ENCODE data around the gene UBALD2. TPM values are rescaled to one million over a fixed set of nuclear protein-coding genes. Genes with fewer than 3 reads are reported as not detected.

The UBALD2 gene
- total and polyA plus RNA-seq, 2 donors (not counting 1 experiment from before 2014, with no cell fraction given), result 4.1 to 7.3 TPM

- Histone ChIP-seq H3K27me3 (ENCODE audit: control insufficient read depth, insufficient read depth, low read length) (no peaks in the 10 kb centered on the region), H3K4me3 (replicated peaks in 1 of 4; ENCODE audit: control extremely low read depth in 1 of 4, insufficient read depth in 1 of 4, low read depth in 3 of 4, low read length in 4 of 4) (no peak overlapping the region), H3K4me2 (ENCODE audit: extremely low read depth, insufficient read depth, low read length) (no peak overlapping the region), H4K20me1 (ENCODE audit: control insufficient read depth, extremely low read depth, insufficient read depth, low read length) (no peaks in the 10 kb centered on the region), H3K79me2 (ENCODE audit: control insufficient read depth, insufficient read depth, low read length) (no peaks in the 10 kb centered on the region), H2AFZ (ENCODE audit: low read length) (no peak overlapping the region), H3K9ac (ENCODE audit: insufficient read depth, low read length) (no peak overlapping the region), H3K9me3 (ENCODE audit: control insufficient read depth, insufficient read depth, low read depth, low read length) (no peaks in the 10 kb centered on the region), H3K27ac (ENCODE audit: insufficient read depth, low read length) (no peak overlapping the region), H3K36me3 (ENCODE audit: control insufficient read depth, insufficient read depth, low read length) (no peaks in the 10 kb centered on the region), H3K4me1 (ENCODE audit: control insufficient read depth, extremely low read depth, insufficient read depth, low read length) (no peaks in the 10 kb centered on the region)
- no peak for DNase-seq (ENCODE audit: low read depth in 2 of 2)
- TF ChIP-seq CTCF (conservative IDR thresholded peaks at IDR 0.05 in 1 of 2, IDR thresholded peaks at IDR 0.05 in 1 of 2; ENCODE audit: low read depth in 1 of 2, low read length in 2 of 2) (no peak), EZH2 (IDR thresholded peaks at IDR 0.05; ENCODE audit: low read length, missing control alignments) (no peak)
Observed at GRCh38 chr17:76307299-76307965, 42.3 kb downstream of the UBALD2 start.

- Histone ChIP-seq H3K4me2 (ENCODE audit: extremely low read depth, insufficient read depth, low read length) (no peak within 1 kb of the TSS), H3K27ac (ENCODE audit: insufficient read depth, low read length) (no peak within 1 kb of the TSS), H3K9me3 (ENCODE audit: control insufficient read depth, insufficient read depth, low read depth, low read length) (no peaks in the 10 kb centered on the region), H2AFZ (ENCODE audit: low read length) (no peak within 1 kb of the TSS), H3K9ac (ENCODE audit: insufficient read depth, low read length) (no peak within 1 kb of the TSS), H3K27me3 (ENCODE audit: control insufficient read depth, insufficient read depth, low read length) (no peaks in the 10 kb centered on the region), H3K4me1 (ENCODE audit: control insufficient read depth, extremely low read depth, insufficient read depth, low read length) (no peaks in the 10 kb centered on the region), H3K36me3 (ENCODE audit: control insufficient read depth, insufficient read depth, low read length) (no peaks in the 10 kb centered on the region), H3K4me3 (replicated peaks in 1 of 4; ENCODE audit: control extremely low read depth in 1 of 4, insufficient read depth in 1 of 4, low read depth in 3 of 4, low read length in 4 of 4) (no peak within 1 kb of the TSS), H4K20me1 (ENCODE audit: control insufficient read depth, extremely low read depth, insufficient read depth, low read length) (no peaks in the 10 kb centered on the region), H3K79me2 (ENCODE audit: control insufficient read depth, insufficient read depth, low read length) (no peaks in the 10 kb centered on the region)
- TF ChIP-seq CTCF (conservative IDR thresholded peaks at IDR 0.05 in 1 of 2, IDR thresholded peaks at IDR 0.05 in 1 of 2; ENCODE audit: low read depth in 1 of 2, low read length in 2 of 2) (no peak), EZH2 (IDR thresholded peaks at IDR 0.05; ENCODE audit: low read length, missing control alignments) (no peak)
- no peak for DNase-seq (ENCODE audit: low read depth in 2 of 2)
Observed at GRCh38 chr17:76307966-76308338, 42.8 kb downstream of the UBALD2 start, which contains the start of gene QRICH2. Gene QRICH2 (minus strand): TSS chr17:76308276. CDS start chr17:76307998, 278 bp downstream.

- H2AFZ ChIP-seq (ENCODE audit: low read length), result no peak overlapping the region
- no peaks in the 10 kb centered on the region for H3K27me3 ChIP-seq (ENCODE audit: control insufficient read depth, insufficient read depth, low read length)
- no peaks in the 10 kb centered on the region for H3K79me2 ChIP-seq (ENCODE audit: control insufficient read depth, insufficient read depth, low read length)
- no peak overlapping the region for H3K4me3 ChIP-seq (replicated peaks in 1 of 4; ENCODE audit: control extremely low read depth in 1 of 4, insufficient read depth in 1 of 4, low read depth in 3 of 4, low read length in 4 of 4)
- no peaks in the 10 kb centered on the region for H3K36me3 ChIP-seq (ENCODE audit: control insufficient read depth, insufficient read depth, low read length)
- H3K9ac ChIP-seq (ENCODE audit: insufficient read depth, low read length), result no peak overlapping the region
- H3K4me2 ChIP-seq (ENCODE audit: extremely low read depth, insufficient read depth, low read length), result no peak overlapping the region
- H3K27ac ChIP-seq (ENCODE audit: insufficient read depth, low read length), result no peak overlapping the region
- no peaks in the 10 kb centered on the region for H3K4me1 ChIP-seq (ENCODE audit: control insufficient read depth, extremely low read depth, insufficient read depth, low read length)
- no peak for TF ChIP-seq CTCF (conservative IDR thresholded peaks at IDR 0.05 in 1 of 2, IDR thresholded peaks at IDR 0.05 in 1 of 2; ENCODE audit: low read depth in 1 of 2, low read length in 2 of 2)
- no peak for TF ChIP-seq EZH2 (IDR thresholded peaks at IDR 0.05; ENCODE audit: low read length, missing control alignments)
- no peaks in the 10 kb centered on the region for H4K20me1 ChIP-seq (ENCODE audit: control insufficient read depth, extremely low read depth, insufficient read depth, low read length)
- no peaks in the 10 kb centered on the region for H3K9me3 ChIP-seq (ENCODE audit: control insufficient read depth, insufficient read depth, low read depth, low read length)
- no peak for DNase-seq (ENCODE audit: low read depth in 2 of 2)
Observed at GRCh38 chr17:76309461-76309860, 44.3 kb downstream of the UBALD2 start.
